Astrocyte (in vitro differentiated cells and primary cell): ENCODE measurements around the gene MAN1C1. TPM values are rescaled to one million over a fixed set of nuclear protein-coding genes. Genes with fewer than 3 reads are reported as not detected.

Experiments
- DNase-seq: peaks from one replicate; pipeline ENCODE4 v3.0.0-alpha.2; 2010; ENCODE audit warnings: low read depth
- FAIRE-seq: peaks from 2 replicates; lab custom pipeline; 2011; peaks lifted over from hg19 to GRCh38; lab: Jason Lieb, UNC
- H2AFZ ChIP-seq: 2 replicates; pipeline ENCODE4 v1.6.0; 2012; ENCODE audit warnings: low read depth, low read length, inconsistent platforms
- H3K27ac ChIP-seq: 2 replicates; pipeline ENCODE4 v1.5.1; 2011; ENCODE audit warnings: low read depth, low read length, inconsistent platforms
- H3K27me3 ChIP-seq: 2 replicates; pipeline ENCODE4 v1.6.0; 2011; ENCODE audit warnings: low read length, inconsistent platforms; ENCODE audit not compliant: insufficient read depth
- H3K36me3 ChIP-seq: 2 replicates; pipeline ENCODE4 v1.5.1; 2011; ENCODE audit warnings: low read length, inconsistent platforms; ENCODE audit not compliant: insufficient read depth
- H3K4me1 ChIP-seq: 2 replicates; pipeline ENCODE4 v1.5.1; 2011; ENCODE audit warnings: low read length, inconsistent platforms; ENCODE audit not compliant: insufficient read depth
- H3K4me2 ChIP-seq: 2 replicates; pipeline ENCODE4 v1.6.0; 2012; ENCODE audit warnings: low read length, inconsistent platforms
- H3K4me3 ChIP-seq: 2 replicates; pipeline ENCODE4 v1.5.1; 2011; ENCODE audit warnings: low read depth, mild to moderate bottlenecking, low read length, inconsistent platforms; ENCODE audit not compliant: insufficient read depth
- H3K79me2 ChIP-seq: 2 replicates; pipeline ENCODE4 v1.6.0; 2012; ENCODE audit warnings: mild to moderate bottlenecking, low read length, inconsistent platforms; ENCODE audit not compliant: insufficient read depth
- H3K9ac ChIP-seq: 2 replicates; pipeline ENCODE4 v1.6.0; 2012; ENCODE audit warnings: mild to moderate bottlenecking, low read length, inconsistent platforms
- H3K9me3 ChIP-seq: 2 replicates; pipeline ENCODE4 v1.5.1; 2012; ENCODE audit warnings: low read depth, mild to moderate bottlenecking, low read length, inconsistent platforms; ENCODE audit not compliant: insufficient read depth
- H4K20me1 ChIP-seq: 2 replicates; pipeline ENCODE4 v1.6.0; 2012; ENCODE audit warnings: low read length, inconsistent platforms; ENCODE audit not compliant: insufficient read depth
- H3K27ac Mint-ChIP-seq: one replicate; pipeline ENCODE4 v1.8.0; 2021; ENCODE audit warnings: mild to moderate bottlenecking, mixed read lengths; ENCODE audit not compliant: unreplicated experiment
- H3K27me3 Mint-ChIP-seq: one replicate; pipeline ENCODE4 v1.8.0; 2021; ENCODE audit warnings: low read depth, mixed read lengths; ENCODE audit not compliant: unreplicated experiment
- H3K36me3 Mint-ChIP-seq: one replicate; pipeline ENCODE4 v1.8.0; 2021; ENCODE audit warnings: low read depth, mixed read lengths; ENCODE audit not compliant: unreplicated experiment
- H3K4me1 Mint-ChIP-seq: one replicate; pipeline ENCODE4 v1.8.0; 2021; ENCODE audit warnings: low read depth, mixed read lengths; ENCODE audit not compliant: unreplicated experiment
- H3K4me3 Mint-ChIP-seq: one replicate; pipeline ENCODE4 v1.8.0; 2021; ENCODE audit warnings: mild to moderate bottlenecking, moderate library complexity, mixed read lengths; ENCODE audit not compliant: unreplicated experiment
- H3K9me3 Mint-ChIP-seq: one replicate; pipeline ENCODE4 v1.8.0; 2021; ENCODE audit warnings: mild to moderate bottlenecking, mixed read lengths; ENCODE audit not compliant: unreplicated experiment
- EZH2 ChIP-seq: IDR thresholded peaks from 2 replicates; pipeline ENCODE4 v1.6.1; 2012; ENCODE audit warnings: mild to moderate bottlenecking, low read length, inconsistent platforms; ENCODE audit not compliant: insufficient read depth
- total RNA-seq: library from RNA; stranded (reverse); gene quantifications from 2 replicates; pipeline ENCODE4 v1.2.1, GENCODE V29; 2021
- TF ChIP-seq, protein P1 (sequence below): IDR thresholded peaks from 2 replicates; pipeline ENCODE4 v1.5.1; 2011; ENCODE audit warnings: low read depth, mild to moderate bottlenecking, inconsistent platforms, low read length, moderate library complexity; ENCODE audit not compliant: insufficient read depth

Gene MAN1C1
- total RNA-seq, 1 donor from 2014 or later = 0.86 TPM

DNA sequence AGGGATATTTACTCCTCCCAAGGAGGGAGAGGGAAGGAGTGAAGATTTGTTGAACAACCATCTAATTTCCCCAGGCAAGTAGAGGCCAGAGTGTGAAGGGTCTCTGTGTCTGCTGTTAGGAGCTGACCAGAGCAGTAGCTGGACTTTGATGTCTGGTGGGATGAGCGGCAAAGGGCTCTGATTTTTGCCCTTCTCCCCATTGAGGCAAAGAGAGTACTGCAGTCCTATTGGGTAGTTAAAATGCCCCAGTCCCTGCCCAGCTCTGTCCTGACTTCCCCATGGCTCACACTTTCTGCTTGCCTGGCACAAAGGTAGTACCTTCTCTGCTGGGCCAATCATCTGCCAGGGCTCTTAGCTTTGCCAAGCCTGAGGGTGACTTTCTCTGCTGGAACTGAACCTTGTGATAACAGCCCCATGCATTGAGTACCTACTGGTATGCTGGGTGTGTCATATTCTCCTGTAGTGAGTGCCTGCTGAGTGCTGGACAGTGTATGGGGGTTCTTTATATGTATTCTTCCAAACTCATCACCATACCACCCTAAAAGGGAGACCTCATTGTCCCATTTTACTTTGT lies 119.5 kb downstream of the MAN1C1 start:
- Histone ChIP-seq H3K79me2 (no peaks in the 10 kb centered on the region), H3K4me2 (no peak overlapping the region), H3K27ac (no peak overlapping the region), H4K20me1 (no peaks in the 10 kb centered on the region), H2AFZ (no peak overlapping the region), H3K27me3 (peaks cover 19% of the 10 kb centered on the region), H3K4me1 (no peaks in the 10 kb centered on the region), H3K9ac (no peak overlapping the region), H3K4me3 (no peak overlapping the region), H3K36me3 (no peaks in the 10 kb centered on the region), H3K9me3 (peaks cover 3% of the 10 kb centered on the region)
- Mint-ChIP-seq H3K4me3 (no peak overlapping the region), H3K36me3 (peaks cover 3% of the 10 kb centered on the region), H3K9me3 (peaks cover 5% of the 10 kb centered on the region), H3K4me1 (no peaks in the 10 kb centered on the region), H3K27me3 (peaks cover 52% of the 10 kb centered on the region), H3K27ac (no peak overlapping the region)
- no peak for TF ChIP-seq EZH2
- TF ChIP-seq, protein P1, sequence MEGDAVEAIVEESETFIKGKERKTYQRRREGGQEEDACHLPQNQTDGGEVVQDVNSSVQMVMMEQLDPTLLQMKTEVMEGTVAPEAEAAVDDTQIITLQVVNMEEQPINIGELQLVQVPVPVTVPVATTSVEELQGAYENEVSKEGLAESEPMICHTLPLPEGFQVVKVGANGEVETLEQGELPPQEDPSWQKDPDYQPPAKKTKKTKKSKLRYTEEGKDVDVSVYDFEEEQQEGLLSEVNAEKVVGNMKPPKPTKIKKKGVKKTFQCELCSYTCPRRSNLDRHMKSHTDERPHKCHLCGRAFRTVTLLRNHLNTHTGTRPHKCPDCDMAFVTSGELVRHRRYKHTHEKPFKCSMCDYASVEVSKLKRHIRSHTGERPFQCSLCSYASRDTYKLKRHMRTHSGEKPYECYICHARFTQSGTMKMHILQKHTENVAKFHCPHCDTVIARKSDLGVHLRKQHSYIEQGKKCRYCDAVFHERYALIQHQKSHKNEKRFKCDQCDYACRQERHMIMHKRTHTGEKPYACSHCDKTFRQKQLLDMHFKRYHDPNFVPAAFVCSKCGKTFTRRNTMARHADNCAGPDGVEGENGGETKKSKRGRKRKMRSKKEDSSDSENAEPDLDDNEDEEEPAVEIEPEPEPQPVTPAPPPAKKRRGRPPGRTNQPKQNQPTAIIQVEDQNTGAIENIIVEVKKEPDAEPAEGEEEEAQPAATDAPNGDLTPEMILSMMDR = no peak
- FAIRE-seq (no peak), DNase-seq (no peak)

DNA sequence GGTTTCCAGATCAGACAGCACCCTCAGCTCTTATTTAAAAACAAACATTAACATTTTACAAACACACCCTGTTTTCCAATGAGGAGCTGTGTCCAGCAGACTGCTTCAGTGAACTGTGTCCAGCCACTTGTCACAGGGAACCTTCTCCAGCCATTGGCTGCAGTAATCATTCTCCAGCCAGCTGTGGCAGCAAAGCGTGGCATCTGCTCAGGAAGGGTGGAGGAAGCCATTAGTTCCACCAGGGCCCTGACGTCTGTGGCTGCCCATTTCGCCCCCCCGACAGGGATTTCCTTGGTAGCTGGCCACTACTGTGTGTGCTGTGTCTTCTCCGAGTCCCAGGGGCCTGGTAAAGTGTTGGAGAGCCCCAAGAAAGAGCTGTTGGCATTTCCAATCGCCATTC lies 120.5 kb downstream of the MAN1C1 start:
- H3K27me3 Mint-ChIP-seq = peaks cover 55% of the 10 kb centered on the region
- TF ChIP-seq, protein P1 = no peak
- TF ChIP-seq EZH2 = no peak
- FAIRE-seq = no peak
- H3K9ac ChIP-seq = no peak overlapping the region
- H4K20me1 ChIP-seq = no peaks in the 10 kb centered on the region
- H3K27me3 ChIP-seq = peaks cover 19% of the 10 kb centered on the region
- H3K4me3 ChIP-seq = no peak overlapping the region
- H3K4me1 Mint-ChIP-seq = no peaks in the 10 kb centered on the region
- H2AFZ ChIP-seq = no peak overlapping the region
- H3K4me2 ChIP-seq = no peak overlapping the region
- peaks cover 3% of the 10 kb centered on the region for H3K36me3 Mint-ChIP-seq
- H3K4me3 Mint-ChIP-seq = no peak overlapping the region
- H3K79me2 ChIP-seq = no peaks in the 10 kb centered on the region
- H3K9me3 Mint-ChIP-seq = peaks cover 9% of the 10 kb centered on the region
- H3K27ac ChIP-seq = no peak overlapping the region
- H3K36me3 ChIP-seq = no peaks in the 10 kb centered on the region
- H3K9me3 ChIP-seq = peaks cover 3% of the 10 kb centered on the region
- no peak overlapping the region for H3K27ac Mint-ChIP-seq
- no peak for DNase-seq
- no peaks in the 10 kb centered on the region for H3K4me1 ChIP-seq

DNA sequence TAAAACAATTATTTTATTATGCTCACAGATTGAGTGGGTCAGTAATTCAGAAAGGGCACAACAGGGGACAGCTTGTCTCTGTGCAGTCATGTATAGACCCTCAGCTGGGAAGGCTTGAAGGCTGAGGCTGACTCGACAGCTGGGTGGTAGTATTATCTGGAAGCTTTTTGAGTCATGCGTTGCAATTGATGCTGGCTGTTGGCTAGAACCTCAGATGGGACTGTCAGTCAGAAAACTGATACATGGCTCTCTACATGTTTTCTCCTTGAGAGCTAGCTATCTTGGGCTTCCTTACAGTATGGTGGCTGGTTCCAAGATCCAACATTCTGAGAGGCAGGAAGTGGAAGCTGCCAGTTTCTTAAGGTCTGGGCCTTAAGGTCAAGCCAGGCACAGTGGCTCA lies 121.9 kb downstream of the MAN1C1 start:
- DNase-seq (no peak), FAIRE-seq (no peak)
- no peaks in the 10 kb centered on the region for H3K79me2 ChIP-seq
- TF ChIP-seq, protein P1 = no peak
- no peak for TF ChIP-seq EZH2
- no peaks in the 10 kb centered on the region for H3K36me3 ChIP-seq
- H3K4me1 Mint-ChIP-seq = no peaks in the 10 kb centered on the region
- peaks cover 3% of the 10 kb centered on the region for H3K36me3 Mint-ChIP-seq
- H3K4me1 ChIP-seq = no peaks in the 10 kb centered on the region
- H3K9me3 Mint-ChIP-seq = peaks cover 7% of the 10 kb centered on the region
- H4K20me1 ChIP-seq = no peaks in the 10 kb centered on the region
- no peak overlapping the region for H3K4me2 ChIP-seq
- H2AFZ ChIP-seq = no peak overlapping the region
- H3K27ac ChIP-seq = no peak overlapping the region
- H3K9me3 ChIP-seq = peaks cover 3% of the 10 kb centered on the region
- peaks cover 58% of the 10 kb centered on the region for H3K27me3 Mint-ChIP-seq
- peaks cover 22% of the 10 kb centered on the region for H3K27me3 ChIP-seq
- no peak overlapping the region for H3K4me3 Mint-ChIP-seq
- H3K9ac ChIP-seq = no peak overlapping the region
- no peak overlapping the region for H3K4me3 ChIP-seq
- H3K27ac Mint-ChIP-seq = no peak overlapping the region
